HepG2 (cell line): ENCODE data around the gene IWS1. TPM values are rescaled to one million over a fixed set of nuclear protein-coding genes. Genes with fewer than 3 reads are reported as not detected.

Experiments used
- EEA1 ChIP-seq: sonication (generic); formaldehyde crosslinking; IDR thresholded peaks from 2 replicates; pipeline ENCODE4 v1.5.1; 2020; ENCODE audit warnings: mild to moderate bottlenecking, missing genetic modification reagents, borderline replicate concordance
- FOXA1 ChIP-seq, 2 experiments: fragments of 450-650 bp in 1 of 2; sonication (generic) in 1 of 2; formaldehyde crosslinking in 1 of 2; IDR thresholded peaks; 2 replicates each; pipeline versions ENCODE4 v1.4.0 to v1.6.1; 2016 to 2020; ENCODE audit warnings: missing genetic modification reagents in 1 of 2
- GFI1 ChIP-seq: sonication (generic); formaldehyde crosslinking; IDR thresholded peaks from 2 replicates; pipeline ENCODE4 v1.5.0; 2020; ENCODE audit warnings: missing genetic modification reagents, mild to moderate bottlenecking, borderline replicate concordance
- HHEX ChIP-seq: IDR thresholded peaks from 2 replicates; pipeline ENCODE4 v1.6.1; 2016; ENCODE audit warnings: control low read depth
- MAFF ChIP-seq: IDR thresholded peaks from 2 replicates; pipeline ENCODE4 v1.6.1; 2011; ENCODE audit warnings: low read depth, low read length, improper control_type of control experiment
- MTA1 ChIP-seq: sonication (generic); formaldehyde crosslinking; IDR thresholded peaks from 2 replicates; pipeline ENCODE4 v1.4.0; 2020; ENCODE audit warnings: missing genetic modification reagents, mild to moderate bottlenecking, borderline replicate concordance
- NFAT5 ChIP-seq: sonication (generic); formaldehyde crosslinking; IDR thresholded peaks from 2 replicates; pipeline ENCODE4 v1.4.0; 2020; ENCODE audit warnings: missing genetic modification reagents
- NR2F2 ChIP-seq: IDR thresholded peaks from 2 replicates; pipeline ENCODE4 v1.6.1; 2012; ENCODE audit warnings: low read depth, inconsistent platforms, borderline replicate concordance
- PHF8 ChIP-seq: sonication (generic); formaldehyde crosslinking; IDR thresholded peaks from 2 replicates; pipeline ENCODE4 v1.5.0; 2020; ENCODE audit warnings: missing genetic modification reagents
- POGZ ChIP-seq: sonication (generic); formaldehyde crosslinking; IDR thresholded peaks from 2 replicates; pipeline ENCODE4 v1.4.0; 2020; ENCODE audit warnings: mild to moderate bottlenecking, missing genetic modification reagents
- RXRB ChIP-seq: IDR thresholded peaks from 2 replicates; pipeline ENCODE4 v1.6.1; 2016; ENCODE audit warnings: borderline replicate concordance, missing genetic modification reagents, missing compliant biosample characterization
- SNAI1 ChIP-seq: sonication (generic); formaldehyde crosslinking; IDR thresholded peaks from 2 replicates; pipeline ENCODE4 v1.5.0; 2020; ENCODE audit warnings: mild to moderate bottlenecking, missing genetic modification reagents, borderline replicate concordance
- SP5 ChIP-seq: IDR thresholded peaks from 2 replicates; pipeline ENCODE4 v1.6.1; 2016; ENCODE audit warnings: low read depth, borderline replicate concordance
- SRSF4 ChIP-seq: fragments of 200-400 bp; formaldehyde crosslinking; IDR thresholded peaks from one replicate; pipeline ENCODE4 v1.6.1; 2018; ENCODE audit warnings: mild to moderate bottlenecking, low read depth, low read length, moderate library complexity; ENCODE audit not compliant: poor library complexity, severe bottlenecking
- TCF12 ChIP-seq, 2 experiments: fragments of 450-650 bp in 1 of 2; sonication (generic) in 1 of 2; formaldehyde crosslinking in 1 of 2; IDR thresholded peaks; 2 replicates each; pipeline versions ENCODE4 v1.6.1 to v1.8.0; 2017 to 2022; ENCODE audit warnings: antibody characterized with exemption in 1 of 2, mild to moderate bottlenecking in 1 of 2, missing genetic modification reagents in 1 of 2, moderate library complexity in 1 of 2
- THRA ChIP-seq: sonication (generic); formaldehyde crosslinking; IDR thresholded peaks from 2 replicates; pipeline ENCODE4 v1.4.0; 2020; ENCODE audit warnings: missing genetic modification reagents, borderline replicate concordance
- ZBTB43 ChIP-seq: sonication (generic); formaldehyde crosslinking; conservative IDR thresholded peaks from 2 replicates; pipeline ENCODE4 v1.4.0; 2020; ENCODE audit warnings: missing genetic modification reagents
- ZC3H13 ChIP-seq: sonication (generic); formaldehyde crosslinking; IDR thresholded peaks from 2 replicates; pipeline ENCODE4 v1.8.1; 2023; ENCODE audit warnings: mild to moderate bottlenecking, missing genetic modification reagents, moderate library complexity
- ZNF580 ChIP-seq: IDR thresholded peaks from 2 replicates; pipeline ENCODE4 v1.6.1; 2016; ENCODE audit warnings: low read depth, borderline replicate concordance
- ZNF768 ChIP-seq: sonication (generic); formaldehyde crosslinking; IDR thresholded peaks from 2 replicates; pipeline ENCODE4 v1.4.0; 2020; ENCODE audit warnings: missing genetic modification reagents
- polyA plus RNA-seq, 8 experiments: library from polyadenylated mRNA; depleted of rRNA in 3 of 8; stranded (reverse) in 7 of 8; unstranded in 1 of 8; fragments of >200 nt; fragmentation: Illumina TruSeq in 4 of 8; extraction: Trizol in 4 of 8; gene quantifications; 2 replicates each; pipeline versions ENCODE4 v1.2.1 to v1.2.3, GENCODE V29; 2011 to 2016; ENCODE audit warnings: low read depth in 4 of 8, missing spikeins in 1 of 8, mixed read lengths in 1 of 8; ENCODE audit not compliant: insufficient read depth in 1 of 8
- total RNA-seq, 5 experiments: library from RNA; depleted of rRNA; stranded (reverse); fragments of >200 nt; fragmentation: Illumina TruSeq; extraction: Trizol; gene quantifications; 2 replicates each; pipeline ENCODE4 v1.2.3, GENCODE V29; 2016; ENCODE audit warnings: low read depth in 1 of 5

IWS1 gene
- total and polyA plus RNA-seq, 2 of the 13 experiments (the other 11 are each of a cell fraction or from before 2014, with no cell fraction given) = 28.9 to 62.3 TPM

- TF ChIP-seq ZBTB43 (CRISPR knock-in tag) (peak; percentile 80; the same call in 1 of the 2 replicates), ZNF768 (CRISPR knock-in tag) (no peak), TCF12 (IDR thresholded peaks at IDR 0.05) (no peak), TCF12 (CRISPR knock-in tag; IDR thresholded peaks at IDR 0.05) (peak; percentile 85; the same call in 1 of the 2 replicates), POGZ (CRISPR knock-in tag) (peak; percentile 96), THRA (peak; percentile 89), GFI1 (peak; percentile 47), EEA1 (CRISPR knock-in tag) (no peak), ZNF580 (CRISPR knock-in tag) (peak; percentile 90; the same call in 1 of the 2 replicates), MAFF (no peak), NR2F2 (peak; percentile 75), FOXA1 (IDR thresholded peaks at IDR 0.05) (peak; percentile 76; the same call in 1 of the 2 replicates), FOXA1 (CRISPR knock-in tag; IDR thresholded peaks at IDR 0.05) (peak; percentile 97), RXRB (CRISPR knock-in tag) (peak; percentile 98), SRSF4 (no peak), SNAI1 (CRISPR knock-in tag) (peak; percentile 58; the same call in 1 of the 2 replicates), SP5 (peak; percentile 100), HHEX (peak; percentile 65), MTA1 (peak; percentile 64; the same call in 1 of the 2 replicates), PHF8 (CRISPR knock-in tag) (peak; percentile 53; the same call in 1 of the 2 replicates), NFAT5 (CRISPR knock-in tag) (peak; percentile 77; the same call in 1 of the 2 replicates), ZC3H13 (no peak; the same call in 1 of the 2 replicates)
Measured at GRCh38 chr2:127454595-127455565, 71.4 kb downstream of the IWS1 start (continued).
